ENCODE data around the gene PDPK1.
A peak's percentile ranks its signal among the peaks of the same experiment; 100 is the strongest.

PDPK1 gene

DNA sequence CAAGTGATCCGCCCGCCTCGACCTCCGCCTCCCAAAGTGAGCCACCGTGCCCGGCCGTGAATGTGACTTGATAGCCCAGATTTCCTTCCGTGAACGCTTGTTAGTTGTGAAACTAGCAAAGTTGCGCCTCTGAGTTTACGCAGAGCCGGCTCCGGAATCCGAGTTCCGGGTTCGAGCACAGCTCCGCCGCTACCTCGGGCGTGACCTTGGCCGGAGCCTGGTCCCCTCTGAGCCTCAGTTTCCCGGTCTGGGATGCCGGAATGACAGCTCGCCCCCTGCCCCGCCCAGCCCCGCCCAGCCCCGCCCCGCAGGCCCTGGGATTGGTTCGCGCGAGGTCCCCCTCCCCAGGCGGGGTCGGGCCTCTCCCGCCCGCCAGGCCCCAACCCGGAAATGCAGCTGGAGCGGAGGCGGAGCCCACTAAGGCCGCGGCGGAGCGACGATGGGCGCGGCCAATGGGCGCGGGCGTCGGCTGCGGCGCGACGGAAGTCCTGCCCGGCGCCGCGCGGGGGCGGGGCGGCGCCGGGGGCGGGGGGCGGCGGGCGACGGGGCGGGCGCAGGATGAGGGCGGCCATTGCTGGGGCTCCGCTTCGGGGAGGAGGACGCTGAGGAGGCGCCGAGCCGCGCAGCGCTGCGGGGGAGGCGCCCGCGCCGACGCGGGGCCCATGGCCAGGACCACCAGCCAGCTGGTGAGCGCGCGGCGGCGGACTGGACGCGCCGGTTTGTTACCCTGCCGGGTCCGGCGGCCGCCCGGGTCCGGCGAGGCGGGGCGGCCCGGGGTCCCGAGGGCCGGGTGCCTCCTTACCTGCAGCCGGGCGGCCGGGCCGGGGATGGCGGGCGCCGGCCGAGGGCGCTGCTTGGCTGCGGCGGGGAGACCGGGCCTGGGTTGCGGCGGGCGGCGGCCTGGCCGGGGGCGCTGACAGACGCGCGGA is at the start of gene PDPK1:
Gene PDPK1, plus strand, starts transcription at position 571 of the 929 bp plus-strand sequence. Its CDS starts 92 bp downstream, at position 663.
- peak; percentile 85 for DNase-seq

DNA sequence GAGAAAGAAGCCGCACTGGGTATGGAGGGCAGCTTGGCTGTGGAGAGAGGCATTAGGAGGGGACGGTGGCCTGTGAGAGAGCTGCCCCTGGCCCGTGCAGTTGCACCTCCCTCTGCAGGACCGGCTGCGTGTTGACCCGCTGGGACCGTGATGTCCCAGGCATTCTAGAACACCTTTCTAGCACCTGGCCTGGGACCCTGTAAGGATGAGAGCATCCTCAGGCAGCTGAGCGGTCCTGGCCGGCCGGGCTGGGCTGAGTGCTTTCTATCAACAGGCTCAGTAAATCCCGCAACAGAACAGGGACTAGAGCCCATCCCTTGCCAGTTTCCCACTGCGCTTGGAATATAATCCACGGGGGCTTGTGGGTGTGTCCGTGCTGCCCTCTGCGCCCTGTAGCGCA is 48.2 kb upstream of the PDPK1 start:
- DNase-seq, result no peak

GRCh38 chr16:2490190-2491105 is 47.4 kb upstream of the PDPK1 start:
- peak; percentile 59 for DNase-seq

DNA sequence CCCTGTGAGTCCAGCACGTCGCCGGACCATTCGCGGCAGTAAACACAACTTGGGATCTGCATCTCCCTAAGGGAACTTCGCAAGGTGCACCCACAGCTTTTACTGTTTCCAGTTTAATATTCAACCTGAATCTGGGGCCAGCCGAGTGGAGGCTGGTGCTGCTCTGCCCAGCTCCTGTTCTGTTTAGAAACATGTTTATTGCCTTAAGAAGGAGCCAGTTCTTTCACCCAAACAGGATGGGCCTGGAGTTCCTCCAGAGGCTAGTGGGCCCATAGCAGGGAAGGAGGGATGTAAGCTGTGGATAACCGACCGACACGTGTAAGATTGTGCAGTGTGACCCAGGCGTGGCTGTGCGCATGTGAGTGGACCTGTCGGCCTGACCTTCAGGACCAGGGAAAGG is 45.5 kb upstream of the PDPK1 start:
- DNase-seq, result no peak

GRCh38 chr16:2493605-2494004 is 44.2 kb upstream of the PDPK1 start:
- DNase-seq, result no peak

- DNase-seq, result no peak
Measured at GRCh38 chr16:2494616-2495015, 43.2 kb upstream of the PDPK1 start.

GRCh38 chr16:2495041-2495440 is 42.8 kb upstream of the PDPK1 start:
- no peak for DNase-seq

DNA sequence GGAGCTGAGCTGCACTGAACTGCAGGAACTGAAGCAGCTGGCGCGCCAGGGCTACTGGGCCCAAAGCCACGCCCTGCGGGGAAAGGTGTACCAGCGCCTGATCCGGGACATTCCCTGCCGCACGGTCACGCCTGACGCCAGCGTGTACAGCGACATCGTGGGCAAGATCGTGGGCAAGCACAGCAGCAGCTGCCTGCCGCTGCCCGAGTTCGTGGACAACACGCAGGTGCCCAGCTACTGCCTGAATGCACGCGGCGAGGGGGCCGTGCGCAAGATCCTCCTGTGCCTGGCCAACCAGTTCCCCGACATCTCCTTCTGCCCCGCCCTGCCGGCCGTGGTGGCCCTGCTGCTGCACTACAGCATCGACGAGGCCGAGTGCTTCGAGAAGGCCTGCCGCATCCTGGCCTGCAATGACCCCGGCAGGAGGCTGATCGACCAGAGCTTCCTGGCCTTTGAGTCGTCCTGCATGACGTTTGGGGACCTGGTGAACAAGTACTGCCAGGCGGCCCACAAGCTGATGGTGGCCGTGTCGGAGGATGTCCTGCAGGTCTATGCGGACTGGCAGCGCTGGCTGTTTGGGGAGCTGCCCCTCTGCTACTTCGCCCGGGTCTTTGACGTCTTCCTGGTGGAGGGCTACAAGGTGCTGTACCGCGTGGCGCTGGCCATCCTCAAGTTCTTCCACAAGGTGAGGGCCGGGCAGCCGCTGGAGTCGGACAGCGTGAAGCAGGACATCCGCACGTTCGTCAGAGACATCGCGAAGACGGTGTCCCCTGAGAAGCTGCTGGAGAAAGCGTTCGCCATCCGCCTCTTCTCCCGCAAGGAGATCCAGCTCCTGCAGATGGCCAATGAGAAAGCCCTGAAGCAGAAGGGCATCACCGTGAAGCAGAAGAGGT is 41.4 kb upstream of the PDPK1 start:
- DNase-seq, result no peak

DNA sequence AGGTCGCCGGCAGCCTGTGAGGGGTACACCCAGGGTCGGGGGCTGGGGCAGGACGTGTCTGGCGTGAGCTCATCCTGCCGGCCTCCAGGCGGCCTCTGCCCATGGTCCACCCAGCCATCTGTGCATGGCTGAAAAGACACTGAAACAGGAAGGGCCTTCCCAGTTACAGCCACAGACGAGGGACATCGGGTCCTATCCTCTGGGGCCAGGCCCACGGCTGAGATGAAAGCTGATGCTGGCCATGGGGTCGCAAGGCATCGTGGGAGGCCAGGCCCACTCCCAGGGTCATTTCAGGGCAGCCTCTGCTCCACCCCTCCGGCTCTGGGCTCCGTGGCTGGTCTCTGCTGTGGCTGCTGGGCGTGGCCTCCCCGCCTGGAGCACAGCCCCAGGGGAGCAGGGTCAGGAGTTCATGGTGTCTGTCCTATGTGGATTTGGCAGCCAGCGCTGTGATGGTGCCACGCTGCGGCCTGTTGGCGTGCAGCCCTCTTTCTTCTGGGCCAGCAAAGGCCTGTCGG is 40.6 kb upstream of the PDPK1 start:
- peak; percentile 43 for DNase-seq

DNA sequence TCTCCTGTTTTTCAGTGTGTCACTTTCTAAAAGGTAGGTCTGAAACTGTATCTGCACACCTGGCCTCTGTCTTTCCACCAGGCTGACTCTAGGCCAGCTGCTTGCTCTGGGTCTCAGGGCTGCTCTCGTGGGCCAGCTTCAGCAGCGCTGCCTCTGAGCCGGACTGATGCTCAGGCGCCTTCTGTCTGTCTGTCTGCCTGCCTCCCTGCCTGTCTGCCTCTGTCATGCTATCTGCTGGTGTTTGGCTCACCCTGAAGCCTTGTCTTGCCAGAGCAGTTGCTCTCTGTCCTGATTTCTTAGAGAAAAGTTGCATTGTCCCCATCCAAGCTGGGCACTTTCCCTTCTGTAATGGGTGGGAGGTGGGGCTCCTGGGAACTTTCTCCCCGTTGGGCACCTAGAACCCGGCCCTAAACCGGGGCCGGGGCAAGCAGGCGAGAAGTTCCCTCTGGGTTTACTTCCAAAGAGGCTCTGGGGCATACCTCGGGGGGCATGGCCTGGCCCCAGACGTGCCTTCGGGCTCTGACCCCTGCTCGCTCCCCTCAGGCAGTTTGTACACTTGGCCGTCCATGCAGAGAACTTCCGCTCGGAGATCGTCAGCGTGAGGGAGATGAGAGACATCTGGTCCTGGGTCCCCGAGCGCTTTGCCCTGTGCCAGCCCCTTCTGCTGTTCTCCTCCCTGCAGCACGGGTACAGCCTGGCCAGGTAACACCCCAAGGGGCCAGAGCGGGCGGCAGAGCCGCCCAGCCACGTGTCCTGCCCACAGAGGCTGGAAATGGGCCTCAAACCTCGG is 39.9 kb upstream of the PDPK1 start:
- DNase-seq, result no peak

GRCh38 chr16:2498531-2499253 is 39.1 kb upstream of the PDPK1 start:
- no peak for DNase-seq

DNA sequence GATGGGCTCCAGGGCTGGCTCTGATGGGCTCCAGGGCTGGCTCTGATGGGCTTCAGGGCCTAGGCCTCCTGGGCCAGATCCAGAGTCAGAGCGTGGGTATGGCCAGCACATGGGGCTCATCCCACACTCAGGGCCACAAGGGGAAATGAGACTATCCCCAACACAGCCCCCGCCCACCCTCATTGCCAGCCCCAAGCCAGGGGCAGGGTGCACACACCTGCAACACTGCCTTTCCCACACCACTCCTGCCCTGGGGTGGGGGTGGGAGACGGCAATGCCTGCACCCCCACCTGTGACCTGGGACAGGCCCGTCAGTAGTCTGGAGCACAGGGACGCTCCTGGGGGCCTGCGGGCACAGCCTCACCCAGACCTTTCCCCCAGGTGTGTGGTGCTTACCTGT is 38.4 kb upstream of the PDPK1 start:
- DNase-seq, result no peak

- no peak for DNase-seq
Measured at GRCh38 chr16:2499890-2500429, 37.9 kb upstream of the PDPK1 start.

- DNase-seq, result no peak
Measured at GRCh38 chr16:2500430-2500917, 37.3 kb upstream of the PDPK1 start.

DNA sequence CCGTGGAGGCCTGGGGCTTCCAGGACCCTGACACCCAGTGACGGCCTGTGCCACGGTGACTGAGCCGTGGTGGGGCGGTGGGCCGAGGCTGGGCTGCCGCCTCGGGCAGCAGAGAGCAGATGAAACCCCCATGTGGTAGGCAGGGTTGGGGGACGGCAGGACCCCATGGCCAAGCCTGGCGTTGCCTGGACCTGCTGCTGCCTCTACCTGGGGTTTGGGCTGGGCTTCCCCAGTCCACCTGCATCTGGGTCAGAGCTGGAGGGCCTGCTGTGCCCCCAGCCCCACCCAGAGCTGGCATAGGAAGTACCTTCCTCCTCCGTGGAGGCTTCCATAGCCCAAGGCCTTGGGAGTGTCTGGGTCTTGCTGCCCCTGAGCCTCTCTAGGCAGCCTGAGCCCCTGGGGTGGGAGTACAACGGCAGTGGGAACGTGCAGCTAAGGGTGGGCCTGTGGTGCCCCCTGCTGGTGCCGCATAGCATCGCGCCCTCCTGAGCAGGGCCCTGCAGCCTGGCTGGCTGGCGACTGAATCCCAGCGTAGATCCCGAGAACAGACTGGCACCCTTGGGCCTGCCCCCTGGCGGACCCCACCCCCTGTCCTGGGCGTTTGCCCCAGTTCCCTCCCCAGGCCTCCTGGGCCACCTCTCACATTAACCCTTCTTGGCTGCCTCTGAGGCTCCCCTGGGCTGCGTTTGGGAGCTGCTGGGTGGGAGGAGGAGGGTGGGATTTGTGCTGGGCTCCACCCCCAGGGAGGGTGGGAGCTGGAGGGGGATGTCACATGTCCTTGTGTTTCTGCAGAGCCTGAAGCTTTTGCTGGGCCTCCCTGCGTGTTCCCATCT is 36.7 kb upstream of the PDPK1 start:
- DNase-seq, result peak; percentile 80

DNA sequence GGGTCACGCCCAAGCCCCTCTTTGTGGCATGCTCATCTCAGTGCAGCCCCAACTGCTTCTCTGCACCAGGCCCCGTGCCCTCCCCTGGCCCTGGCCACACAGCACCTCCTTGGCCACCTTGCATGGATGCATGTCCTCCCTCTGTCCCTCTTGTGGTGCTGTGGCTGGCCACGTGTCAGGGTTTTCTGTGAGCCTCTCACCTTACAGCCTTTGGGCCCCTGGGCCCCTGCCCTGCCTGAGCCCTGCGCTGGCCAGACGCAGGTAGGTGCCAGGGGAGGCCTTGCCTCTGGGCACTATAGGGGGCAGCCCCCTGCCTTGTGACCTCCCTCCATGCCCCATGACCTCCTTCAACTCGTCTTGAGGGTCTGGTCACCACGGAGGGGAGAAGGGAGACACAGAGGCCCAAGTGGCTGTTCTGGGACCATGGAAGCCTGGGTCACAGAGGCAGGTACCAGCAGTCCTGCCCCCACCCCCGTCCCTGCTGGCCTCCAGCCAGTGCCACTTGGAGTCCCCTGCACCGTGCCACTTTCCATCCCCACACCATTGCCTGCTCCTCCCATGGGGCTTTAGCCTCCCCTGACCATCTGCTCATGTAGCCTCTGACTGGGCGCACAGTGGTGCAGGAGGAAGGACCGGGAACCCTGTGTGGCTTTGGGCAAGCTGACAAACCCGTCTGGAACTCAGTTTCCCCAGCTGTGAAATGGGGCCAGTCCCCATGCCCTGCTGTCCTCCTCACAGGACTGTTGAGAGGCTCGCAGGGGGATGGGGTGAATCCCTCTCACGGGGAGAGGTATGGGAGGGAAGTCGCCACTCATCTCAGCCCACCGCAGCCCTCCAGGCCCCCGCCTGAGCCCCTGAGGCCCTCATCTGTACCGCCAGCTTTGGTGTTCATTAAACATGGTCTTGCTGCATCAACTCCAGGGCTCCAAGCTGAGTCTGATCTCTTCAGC is 35.6 kb upstream of the PDPK1 start:
- DNase-seq, result no peak

DNA sequence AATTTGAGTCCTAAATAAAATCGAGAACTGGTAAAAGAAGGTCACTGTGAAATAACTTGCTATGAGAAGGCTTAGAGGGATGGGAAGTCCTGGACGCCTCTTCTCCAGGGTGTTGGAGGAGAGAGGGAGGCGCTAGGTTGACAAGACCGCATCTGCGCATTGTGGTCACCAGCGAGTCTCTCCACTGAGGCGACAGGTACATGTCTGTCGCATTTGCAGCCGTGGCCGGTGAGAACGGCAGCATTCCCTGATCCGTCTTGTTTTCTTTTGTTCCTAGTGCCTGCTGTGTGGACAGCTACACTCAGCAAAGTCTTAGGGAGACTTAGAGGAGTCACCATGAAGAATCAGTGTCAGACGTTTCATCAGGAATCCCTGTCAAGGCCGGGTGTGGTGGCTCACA is 32.1 kb upstream of the PDPK1 start:
- no peak for DNase-seq

DNA sequence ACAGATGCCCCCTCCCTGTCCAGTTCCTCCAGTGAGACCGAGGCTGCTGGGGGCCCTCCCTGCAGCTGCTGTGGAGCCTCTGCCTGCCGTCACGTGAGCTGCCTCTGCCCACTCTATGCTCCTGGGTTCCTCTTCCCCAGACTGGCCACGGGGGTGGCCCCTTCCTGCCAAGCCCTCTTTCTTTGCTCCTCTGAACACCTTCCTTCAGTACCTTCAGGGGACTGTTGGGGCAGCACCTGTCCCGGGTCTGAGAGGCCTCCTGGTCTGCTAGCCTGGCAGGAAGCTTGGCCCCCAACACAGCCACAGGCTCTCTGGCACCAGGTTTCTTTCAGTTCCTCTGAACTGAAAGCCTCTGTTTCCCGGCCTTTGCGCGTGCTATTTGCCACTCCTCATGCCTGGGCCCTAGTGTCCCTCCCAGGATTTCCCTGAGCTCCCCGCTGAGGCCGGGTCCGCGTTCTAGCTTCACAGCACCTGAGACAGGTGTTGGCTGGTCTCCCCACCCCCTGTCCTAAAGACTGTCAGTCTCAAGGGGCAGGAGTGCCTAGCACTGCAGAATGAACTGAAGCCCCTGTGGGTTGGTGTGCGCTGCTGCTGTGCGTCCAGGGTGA is 30.7 kb upstream of the PDPK1 start:
- DNase-seq, result no peak
